ENCODE measurements around the gene PAPLN.
"Not testable (repeated sequence)": the region's sequence is repeated elsewhere in the genome, so short reads cannot be mapped to it uniquely, and the experiment has no call there.

Gene PAPLN

DNA sequence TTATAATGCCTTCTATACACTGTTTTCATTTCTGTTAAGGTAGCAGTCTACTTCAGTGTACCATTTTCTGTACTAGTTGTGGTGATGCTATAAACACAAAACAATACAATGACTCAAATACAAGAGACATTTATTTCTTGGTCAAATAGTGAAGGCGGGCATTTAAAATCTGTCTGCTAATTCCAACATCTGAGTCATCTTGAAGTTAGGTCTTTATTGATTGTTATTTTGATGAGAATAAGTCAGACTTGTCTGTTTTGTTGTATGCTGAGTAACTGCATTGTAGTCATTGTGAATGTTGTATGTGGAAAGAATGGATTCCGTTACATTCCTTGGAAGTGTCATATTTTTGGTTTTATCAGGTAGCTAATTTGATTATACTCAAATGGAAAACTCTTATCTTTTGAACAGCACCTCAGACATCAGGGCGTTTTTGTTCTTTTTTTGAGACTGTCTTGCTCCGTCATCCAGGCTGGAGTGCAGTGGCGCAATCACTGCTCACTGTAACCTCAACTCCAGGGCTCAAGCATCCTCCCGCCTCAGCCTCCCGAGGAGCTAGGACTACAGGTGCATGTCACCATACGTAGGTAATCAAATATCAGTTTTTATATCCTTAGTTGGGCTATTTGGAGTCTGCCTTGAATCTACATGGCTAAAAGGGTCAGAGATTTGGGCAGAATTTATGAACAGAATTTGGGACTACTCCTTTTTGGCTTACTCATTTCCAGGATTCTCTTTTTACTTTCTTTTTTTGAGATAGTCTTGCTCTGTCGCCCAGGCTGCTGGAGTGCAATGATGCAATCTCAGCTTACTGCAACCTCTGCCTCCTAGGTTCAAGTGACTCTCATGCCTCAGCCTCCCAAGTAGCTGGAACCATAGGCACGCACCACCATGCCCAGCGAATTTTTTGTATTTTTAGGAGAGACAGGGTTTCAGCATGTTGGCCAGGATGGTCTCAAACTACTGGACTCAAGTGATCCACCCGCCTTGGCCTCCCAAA, 56.8 kb downstream of the PAPLN start:
- DNase-seq = no peak

GRCh38 chr14:73295198-73295796, 58.0 kb downstream of the PAPLN start:
- peak in 1 of 2 experiments; percentile 20 for DNase-seq

DNA sequence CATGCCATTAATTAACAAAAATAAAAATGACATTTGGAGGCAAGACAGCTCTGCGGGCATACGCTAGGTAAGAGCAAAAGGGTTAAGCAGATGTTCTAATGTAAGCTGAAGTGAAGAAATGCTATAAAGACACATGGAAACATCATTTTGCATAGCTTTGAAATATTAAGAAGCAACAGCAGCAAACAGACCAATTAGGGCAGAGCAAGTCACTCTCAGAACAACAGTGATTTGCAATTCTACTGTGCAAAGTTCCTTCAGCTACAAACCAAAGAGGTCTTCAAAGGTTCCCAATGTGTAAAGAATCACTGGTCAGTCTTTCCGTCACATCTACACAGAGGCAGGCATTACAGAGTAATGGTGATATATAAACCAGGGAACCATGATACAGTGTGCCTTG, 68.2 kb downstream of the PAPLN start:
- no peak for DNase-seq

DNA sequence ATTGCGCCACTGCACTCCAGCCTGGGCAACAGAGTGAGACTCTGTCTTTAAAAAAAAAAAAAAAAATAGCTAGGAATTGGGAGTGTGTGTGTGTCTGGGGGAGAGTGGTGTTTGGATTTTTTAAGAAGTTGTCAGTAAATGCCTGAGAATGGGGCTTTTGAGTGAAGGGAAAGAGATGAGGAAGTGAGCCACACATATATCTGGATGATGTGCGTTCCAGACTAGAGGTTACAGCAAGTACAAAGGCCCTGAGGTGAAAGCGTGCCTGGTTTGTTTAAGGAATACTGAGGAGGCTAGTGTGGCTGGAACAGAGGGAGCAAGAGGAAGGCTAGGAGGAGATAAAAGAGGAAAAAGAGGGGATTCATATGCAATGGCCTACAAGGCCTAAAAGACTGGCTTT, 70.0 kb downstream of the PAPLN start:
- DNase-seq = no peak

DNA sequence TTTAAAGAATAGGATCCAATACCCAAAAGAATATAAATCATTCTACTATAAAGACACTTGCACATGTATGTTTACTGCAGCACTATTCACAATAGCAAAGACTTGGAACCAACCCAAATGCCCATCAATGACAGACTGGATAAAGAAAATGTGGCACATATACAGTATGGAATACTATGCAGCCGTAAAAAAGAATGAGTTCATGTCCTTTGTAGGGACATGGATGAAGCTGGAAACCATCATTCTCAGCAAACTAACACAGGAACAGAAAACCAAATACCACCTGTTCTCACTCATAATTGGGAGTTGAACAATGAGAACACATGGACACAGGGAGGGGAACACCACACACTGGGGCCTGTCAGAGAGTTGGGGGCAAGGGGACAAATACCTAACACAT, 71.9 kb downstream of the PAPLN start:
- DNase-seq = not testable (repeated sequence)

DNA sequence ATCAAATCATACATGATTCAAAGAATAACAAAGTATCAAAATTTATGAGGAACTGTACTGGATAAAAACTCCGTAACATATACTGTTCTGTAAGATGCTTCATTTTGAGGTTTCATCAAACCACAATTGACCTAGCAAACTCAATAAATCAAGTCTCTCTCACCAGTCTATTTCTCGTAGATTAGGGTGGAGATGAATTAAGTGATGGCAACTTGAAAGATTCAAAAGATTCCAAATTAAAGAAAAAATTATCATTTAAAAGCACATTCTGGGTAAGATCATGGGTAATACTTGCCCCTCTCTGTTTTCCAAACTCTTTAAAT, 74.4 kb downstream of the PAPLN start:
- DNase-seq = no peak

DNA sequence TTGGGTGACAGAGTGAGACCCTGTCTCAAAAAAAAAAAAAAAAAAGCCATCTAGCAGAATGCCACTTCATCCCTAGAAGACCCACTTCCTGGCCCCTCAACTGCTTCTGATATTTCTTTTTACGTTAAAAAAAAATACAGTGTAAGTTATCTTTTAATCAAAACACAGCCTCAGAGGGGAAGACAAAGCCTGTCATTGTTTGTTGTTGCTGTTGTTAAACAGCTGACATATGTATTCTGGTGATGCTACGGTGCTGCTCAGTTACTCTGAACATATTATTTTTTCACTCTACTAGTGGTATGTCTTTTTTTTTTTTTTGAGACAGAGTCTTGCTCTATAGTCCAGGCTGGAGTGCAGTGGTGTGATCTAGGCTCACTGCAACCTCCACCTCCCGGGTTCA, 75.4 kb downstream of the PAPLN start:
- DNase-seq = no peak

DNA sequence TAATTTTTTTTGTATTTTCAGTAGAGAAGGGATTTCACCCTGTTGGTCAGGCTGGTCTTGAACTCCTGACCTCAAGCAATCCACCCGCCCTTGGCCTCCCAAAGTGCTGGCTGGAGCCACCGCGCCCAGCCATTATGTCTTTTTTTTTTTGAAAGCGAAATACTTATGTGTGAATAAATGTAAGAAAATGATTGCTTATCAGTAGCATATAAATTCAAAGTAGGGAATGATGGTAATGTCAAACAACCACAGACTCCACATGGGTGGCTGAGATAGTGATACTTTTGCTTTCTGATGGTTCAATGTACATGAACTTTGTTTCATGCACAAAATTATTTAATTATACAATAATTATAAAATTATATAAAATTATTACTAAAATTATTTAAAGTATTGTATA, 75.8 kb downstream of the PAPLN start:
- no peak for DNase-seq

DNA sequence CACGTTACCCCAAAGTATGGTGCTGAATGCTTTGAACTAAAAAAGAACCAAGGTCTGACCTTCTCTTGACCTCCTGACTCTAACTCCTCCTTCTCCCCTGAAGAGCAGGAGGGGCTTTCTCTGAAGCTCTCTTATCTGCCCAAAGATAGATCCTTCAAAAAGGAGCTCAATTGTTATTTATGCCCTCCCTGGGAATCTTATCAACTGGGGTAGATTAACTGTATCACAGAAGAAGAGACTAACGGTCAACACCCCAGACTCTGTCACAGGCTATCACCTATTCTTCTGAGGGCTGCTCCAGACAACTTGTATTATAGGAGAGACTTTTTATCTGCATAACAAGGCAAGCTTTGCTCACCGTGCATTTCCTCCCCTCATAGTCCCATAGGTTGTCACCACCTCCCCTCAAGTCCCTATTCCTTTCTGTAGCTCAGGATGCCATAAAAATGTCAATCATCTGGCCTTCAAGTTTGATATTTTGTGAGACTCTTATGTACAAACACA, 86.6 kb downstream of the PAPLN start:
- no peak for DNase-seq
